Stimulated activated CD4-positive, alpha-beta T cell treated with anti-CD3 and anti-CD28 coated beads, Interleukin-1b, Interleukin-23, amount 100 ng/mL, for 48 hours (primary cell): Measurements from ENCODE around the gene C1orf174.

Source experiments
- DNase-seq: peaks from one replicate; pipeline ENCODE4 v3.0.0-alpha.2; 2020

The C1orf174 gene

GRCh38 chr1:3893190-3893589 is 6.9 kb downstream of the C1orf174 start:
- no peak for DNase-seq

DNA sequence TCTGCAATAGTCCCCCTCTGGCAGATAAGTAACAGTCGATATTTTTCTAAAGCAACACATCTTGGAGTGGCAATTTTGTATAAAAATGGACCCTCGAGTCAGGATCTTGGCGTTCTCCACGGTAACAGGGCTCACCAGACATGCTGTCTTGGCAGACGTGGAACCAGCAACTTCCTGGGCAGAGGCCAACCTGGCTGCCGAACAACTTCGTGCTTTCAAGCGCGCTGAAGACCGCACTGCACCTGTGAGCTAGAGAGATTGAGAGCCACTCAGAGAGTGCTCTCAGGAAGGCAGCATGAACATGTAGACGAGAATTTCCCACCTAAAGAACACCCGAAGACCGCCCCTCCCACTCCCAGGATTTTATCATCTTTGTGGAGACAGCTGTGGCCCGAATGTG is 7.3 kb downstream of the C1orf174 start:
- no peak for DNase-seq

- DNase-seq, result no peak
Measured at GRCh38 chr1:3891329-3891865, 8.7 kb downstream of the C1orf174 start.

DNA sequence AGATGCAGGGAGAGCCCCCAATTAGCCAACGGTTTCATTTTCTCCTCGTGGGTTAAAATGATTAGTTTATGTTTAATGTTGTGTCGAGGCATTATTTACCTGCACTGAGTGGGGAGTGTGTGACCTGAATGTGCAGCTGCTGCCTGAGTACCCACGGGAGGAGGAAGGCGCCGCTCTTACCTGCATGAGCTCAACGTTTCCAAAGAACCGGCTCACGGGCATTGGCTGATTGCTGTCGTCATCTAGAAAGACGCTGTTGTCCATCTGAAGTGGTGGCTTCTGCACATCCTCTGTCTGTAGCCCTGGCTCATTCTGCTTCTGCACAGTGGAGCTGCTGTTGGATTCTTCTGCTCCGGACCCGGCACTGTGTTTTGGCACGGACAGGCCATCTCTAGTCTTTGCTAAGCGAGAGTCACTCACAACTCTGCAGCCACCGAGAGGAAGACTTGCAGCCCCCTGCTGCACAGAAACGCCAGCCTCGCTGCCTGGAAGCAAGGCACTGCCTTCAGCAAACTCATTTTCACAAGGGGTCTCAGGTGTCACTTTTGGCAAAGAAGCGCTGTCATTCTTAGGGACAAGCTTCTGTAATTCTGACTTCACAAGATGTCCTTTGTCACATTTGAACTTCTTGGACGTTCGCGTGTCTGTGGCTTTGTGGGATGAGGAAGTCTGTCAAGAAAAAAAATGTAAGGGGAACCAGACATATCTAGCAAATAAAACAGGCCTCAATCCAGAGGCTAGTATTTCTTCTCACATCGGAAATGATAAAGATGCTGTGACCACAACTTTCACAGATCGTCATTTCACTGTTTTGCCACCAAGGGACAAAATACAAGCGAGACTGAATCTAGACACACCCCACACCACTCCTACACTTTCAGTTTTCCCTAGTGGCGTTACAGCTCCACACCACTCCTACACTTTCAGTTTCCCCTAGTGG is 9.4 kb downstream of the C1orf174 start:
- DNase-seq, result no peak

DNA sequence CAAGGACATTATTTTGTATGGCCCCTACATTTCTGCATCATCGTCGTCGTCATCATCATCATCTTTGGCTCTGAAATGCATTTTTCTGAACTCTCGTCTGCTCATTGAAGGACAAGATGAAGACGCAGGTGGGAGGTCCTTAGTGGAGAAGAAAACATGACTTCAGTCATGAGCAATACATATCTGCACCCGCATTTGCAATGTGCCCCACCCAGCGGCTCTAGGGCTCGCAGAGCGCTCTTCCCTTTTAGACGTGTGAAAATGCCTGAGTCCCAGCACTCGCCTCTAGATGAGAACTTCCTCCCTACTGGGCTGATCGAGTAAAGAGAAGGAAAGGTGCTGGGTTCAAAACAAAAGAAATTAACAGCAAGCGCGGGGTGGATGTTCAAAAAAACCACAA is 10.1 kb downstream of the C1orf174 start:
- no peak for DNase-seq

DNA sequence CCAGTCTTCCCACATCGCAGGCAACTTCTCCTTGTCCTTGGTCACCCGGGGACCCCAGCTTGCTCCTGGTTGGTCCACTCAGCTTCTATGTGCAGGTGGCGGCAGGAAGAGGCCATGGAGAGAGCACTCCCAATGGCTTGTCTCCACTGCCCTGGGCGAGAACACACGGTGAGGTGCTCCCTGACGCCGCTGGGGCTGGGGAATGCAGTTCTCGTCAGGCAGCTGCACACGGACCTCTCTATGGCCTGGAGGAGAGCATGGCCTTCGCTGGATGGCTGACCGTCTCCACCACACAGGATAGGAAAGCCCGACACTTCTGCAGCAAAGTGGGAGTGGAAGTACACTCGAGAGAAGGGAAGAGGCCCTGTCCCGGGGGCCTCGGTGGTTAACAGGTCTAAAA is 11.8 kb downstream of the C1orf174 start:
- no peak for DNase-seq

DNA sequence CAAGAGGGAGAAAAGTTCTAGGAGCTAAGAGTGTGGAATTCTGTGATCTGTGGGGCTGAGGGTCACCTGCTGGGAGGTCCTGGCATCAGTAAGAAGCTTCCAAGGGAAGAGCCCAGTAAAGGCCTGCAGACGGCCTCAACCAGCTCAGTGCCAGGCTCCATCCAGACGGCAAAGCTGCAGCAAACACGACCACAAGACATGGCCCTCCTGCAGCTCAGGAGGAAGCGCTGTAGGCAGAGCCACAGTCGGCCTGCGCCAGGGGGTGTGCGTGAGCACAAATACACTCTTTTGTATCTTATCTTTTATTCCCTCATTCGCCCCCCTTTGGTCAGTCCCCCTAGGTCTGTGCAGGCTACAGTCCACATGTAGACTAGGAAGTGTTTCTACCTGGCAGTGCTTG is 13.4 kb downstream of the C1orf174 start:
- DNase-seq, result no peak

GRCh38 chr1:3886106-3886670 is 13.9 kb downstream of the C1orf174 start:
- no peak for DNase-seq

DNA sequence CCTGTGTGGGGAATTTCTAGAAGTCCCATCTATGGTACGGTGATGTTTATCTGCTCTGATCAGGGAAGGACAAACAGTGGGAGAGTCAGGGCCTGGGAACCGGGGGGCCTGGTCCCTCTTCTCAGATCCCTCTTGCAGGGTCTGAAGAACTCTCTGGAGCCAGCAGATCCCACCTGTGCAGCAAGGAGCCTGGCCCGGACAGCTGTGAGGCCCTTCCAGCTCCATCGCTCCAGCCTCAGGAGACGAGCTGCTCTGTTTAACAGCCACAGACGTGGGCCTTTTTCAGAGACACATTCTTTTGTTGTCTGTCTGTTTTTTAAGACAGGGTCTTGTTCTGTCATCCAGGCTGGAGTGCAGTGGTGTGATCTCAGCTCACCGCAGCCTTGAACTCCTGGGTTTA is 14.5 kb downstream of the C1orf174 start:
- DNase-seq, result no peak

- no peak for DNase-seq
Measured at GRCh38 chr1:3884966-3885365, 15.1 kb downstream of the C1orf174 start.

DNA sequence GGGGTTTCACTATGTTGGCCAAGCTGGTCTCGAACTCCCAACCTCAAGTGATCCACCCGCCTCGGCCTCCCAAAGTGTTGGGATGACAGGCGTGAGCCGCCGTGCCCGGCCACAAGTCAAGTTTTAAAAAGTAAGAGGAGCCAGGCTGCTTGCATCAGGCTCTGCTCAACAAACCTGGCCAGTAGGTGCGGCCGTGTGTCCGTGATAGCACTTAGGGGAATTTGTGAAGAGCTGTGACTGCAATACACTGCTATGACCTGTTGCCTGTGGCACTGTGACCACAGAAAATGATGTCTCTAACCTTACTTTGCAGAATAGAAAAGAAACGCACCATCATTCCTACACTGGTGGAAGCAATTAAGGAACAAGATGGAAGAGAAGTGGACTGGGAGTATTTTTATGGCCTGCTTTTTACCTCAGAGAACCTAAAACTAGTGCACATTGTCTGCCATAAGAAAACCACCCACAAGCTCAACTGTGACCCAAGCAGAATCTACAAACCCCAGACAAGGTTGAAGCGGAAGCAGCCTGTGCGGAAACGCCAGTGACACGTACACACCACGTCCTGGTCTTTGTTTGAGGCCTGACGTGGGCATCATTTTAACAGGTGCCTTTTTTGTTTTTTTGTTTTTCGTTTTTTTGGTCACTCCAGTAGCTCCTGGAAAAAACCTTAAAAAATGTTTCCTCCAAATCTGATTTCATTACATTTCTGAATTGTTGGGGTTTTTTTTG is 16.7 kb downstream of the C1orf174 start:
- no peak for DNase-seq

DNA sequence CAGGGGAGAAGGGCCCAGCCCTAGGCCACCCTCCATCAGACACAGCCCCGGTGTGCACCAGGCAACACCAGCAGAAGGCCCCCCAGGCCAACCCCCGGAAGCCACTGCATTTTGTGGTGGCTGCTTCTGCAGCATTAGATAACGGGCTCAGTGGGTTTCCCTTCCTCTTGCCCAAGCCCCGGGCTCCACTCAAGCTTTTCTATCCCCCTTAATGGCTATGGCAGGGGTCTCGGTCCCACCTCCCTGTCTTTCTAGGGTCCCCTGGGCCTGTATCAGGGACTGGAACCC is 18.9 kb downstream of the C1orf174 start:
- DNase-seq, result no peak

GRCh38 chr1:3880429-3881192 is 19.5 kb downstream of the C1orf174 start:
- no peak for DNase-seq

DNA sequence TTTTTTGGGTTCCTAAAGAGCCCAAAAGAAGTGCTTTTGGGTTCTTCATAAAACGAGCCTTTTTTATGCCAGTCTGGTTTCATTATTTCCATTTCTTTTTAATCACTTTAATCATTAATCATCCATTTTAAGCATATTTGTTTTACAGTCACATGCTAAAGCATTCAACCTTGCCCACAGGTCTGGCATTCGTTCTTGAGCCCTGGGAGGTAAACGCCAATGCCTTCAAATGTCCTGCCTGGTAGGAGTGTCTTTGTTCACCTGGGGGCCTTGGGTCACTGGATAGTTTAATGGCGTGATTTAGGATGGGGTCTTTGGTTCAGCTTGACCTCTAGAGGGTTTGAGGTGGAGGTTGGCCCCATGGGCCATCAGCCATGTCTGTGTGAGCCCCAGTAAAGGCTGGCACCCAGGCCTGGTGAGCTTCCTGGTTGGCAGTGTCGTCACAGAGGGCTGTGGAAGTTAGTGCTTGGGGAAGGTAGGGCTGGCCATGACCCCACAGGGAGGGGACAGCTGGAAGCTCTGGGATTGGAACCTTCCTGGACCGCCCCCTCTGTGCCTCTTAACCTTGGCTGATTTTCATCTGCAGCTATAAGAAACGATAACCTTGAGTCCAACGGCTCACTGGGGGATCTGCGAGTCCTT is 20.2 kb downstream of the C1orf174 start:
- no peak for DNase-seq

DNA sequence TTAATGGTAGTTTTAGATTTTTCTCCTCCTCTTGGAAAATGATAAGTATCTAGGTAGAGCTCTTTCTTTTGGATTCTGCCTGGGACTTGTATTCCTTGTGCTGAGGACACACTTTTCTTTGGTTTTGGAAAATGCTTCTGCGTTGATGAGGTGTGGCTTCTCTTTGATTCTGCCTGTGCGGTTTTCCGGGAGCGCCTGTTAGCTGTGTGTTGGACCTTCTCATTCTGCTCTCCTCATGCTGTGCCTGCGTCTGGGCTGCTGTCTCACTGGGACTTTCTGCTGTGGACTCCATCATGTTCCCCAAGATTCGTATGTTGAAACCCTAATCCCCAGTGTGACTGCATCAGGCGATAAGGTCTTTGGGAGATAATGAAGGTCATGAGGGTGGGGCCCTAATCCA is 21.0 kb downstream of the C1orf174 start:
- DNase-seq, result no peak

- DNase-seq, result no peak
Measured at GRCh38 chr1:3876716-3877115, 23.4 kb downstream of the C1orf174 start.

DNA sequence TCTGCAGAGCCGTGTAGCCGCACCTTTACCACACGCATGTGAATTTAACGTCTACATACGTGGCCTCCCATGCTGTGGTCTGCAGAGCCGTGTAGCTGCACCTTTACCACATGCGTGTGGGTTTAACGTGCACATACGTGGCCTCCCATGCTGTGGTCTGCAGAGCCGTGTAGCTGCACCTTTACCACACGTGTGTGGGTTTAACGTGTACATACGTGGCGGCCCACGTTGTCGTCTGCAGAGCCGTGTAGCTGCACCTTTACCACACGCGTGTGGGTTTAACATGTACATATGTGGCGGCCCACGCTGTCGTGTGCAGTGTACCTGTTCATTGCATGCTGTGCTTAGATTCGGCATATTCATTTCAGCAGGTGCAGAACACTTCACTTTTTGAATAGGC is 25.3 kb downstream of the C1orf174 start:
- DNase-seq, result no peak

DNA sequence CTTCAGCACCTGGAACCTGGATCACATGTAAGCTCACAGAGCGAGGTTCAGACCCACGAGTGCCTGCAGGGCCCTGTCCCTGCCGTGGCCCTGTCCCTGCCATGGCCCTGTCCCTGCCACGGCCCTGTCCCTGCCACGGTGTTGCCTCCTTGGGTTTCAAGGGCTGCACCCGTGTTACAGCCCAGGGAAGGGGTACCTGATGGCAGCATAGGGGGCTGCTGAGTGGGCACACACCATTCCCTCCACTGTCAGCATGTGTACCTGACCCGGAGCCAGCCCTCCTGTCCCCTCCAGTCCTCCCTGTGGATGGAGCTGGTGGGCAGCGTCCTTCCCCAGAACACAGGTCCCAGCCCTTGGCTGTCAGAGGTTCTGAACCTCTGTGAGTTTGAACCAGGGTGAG is 27.5 kb downstream of the C1orf174 start:
- no peak for DNase-seq

GRCh38 chr1:3871451-3871805 is 28.6 kb downstream of the C1orf174 start:
- no peak for DNase-seq

DNA sequence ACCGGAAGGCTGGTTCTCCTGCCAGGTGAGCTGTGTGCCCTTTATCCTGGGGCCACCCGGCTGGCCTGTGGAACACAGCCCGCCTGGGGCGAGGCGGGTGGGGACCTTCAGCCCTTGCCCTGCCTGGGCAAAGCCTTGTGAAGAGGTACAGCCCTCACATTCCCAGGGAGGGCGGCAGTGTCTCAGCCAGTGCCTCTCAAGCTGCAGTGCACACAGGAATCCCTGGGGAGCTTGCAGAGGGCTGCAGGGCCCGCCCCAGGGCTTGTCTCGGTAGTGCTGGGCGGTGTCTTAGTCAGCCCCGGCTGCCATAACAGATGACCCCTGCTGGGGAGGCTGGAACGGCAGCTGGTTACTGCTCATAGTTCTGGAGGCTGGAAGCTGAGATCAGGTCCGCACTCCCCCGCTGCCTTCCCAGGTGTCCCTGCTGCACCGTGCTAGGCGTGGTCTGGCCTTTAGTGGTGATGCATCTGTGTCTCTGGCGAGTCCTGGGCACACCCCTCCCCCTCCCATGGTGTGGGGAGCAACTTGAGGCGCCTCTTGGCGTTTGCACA is 30.2 kb downstream of the C1orf174 start:
- no peak for DNase-seq

DNA sequence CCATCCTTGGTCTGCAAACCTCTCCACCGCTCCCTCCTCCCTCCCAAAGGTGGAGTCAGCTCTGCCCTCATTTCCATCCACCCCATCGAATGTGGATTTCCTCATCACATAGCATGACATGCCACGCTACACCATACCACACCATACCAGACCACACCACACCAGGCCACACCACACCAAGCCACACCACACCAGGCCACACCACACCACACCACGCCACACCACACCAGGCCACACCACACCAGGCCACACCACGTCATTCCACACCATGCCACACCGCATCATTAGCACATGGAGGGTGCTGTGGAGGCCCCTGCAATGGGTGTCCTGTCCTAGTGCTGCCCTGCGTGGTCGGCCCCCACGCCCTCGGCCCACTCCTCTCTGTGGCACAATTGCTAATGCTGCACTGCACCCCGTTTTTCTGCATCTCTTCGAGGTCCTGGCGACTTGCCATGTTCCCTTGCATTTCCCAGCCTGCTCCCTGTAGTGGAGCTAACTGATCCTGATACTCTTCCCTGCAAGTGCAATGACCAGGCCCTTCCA is 31.5 kb downstream of the C1orf174 start:
- DNase-seq, result no peak

DNA sequence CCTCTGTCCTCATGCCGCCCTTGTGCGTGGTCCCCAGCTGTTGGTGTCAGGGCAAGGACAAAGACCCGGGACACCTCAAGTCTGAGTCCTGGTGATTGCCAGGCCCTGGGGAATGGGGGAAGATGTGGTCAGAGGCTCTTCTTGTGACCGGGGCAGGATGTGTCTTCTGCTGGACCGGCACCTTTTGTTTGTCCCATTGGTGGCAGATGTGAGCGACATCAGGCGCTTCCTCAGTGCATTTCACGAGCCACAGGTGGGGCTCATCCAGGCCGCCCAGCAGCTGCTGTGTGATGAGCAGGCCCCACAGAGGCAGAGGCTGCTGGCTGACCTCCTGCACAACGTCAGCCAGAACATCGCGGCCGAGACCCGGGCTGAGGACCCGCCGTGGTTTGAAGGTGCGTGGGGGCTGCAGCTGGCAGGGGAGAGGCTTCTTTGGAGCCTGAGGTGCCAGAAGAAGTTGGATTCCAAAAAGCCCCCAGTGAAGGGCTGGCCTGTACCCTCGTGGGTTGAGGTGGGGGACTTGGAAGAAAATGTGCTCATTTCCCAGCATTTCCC is 34.4 kb downstream of the C1orf174 start:
- no peak for DNase-seq
